HG03103 (cell line): ENCODE data around the gene CAMK1G.

Source experiments
- ATAC-seq: cut with Tn5 transposase; IDR thresholded peaks from one replicate; pipeline ENCODE4 v1.9.1; 2021; ENCODE audit warnings: low read depth; ENCODE audit not compliant: unreplicated experiment

Gene CAMK1G

GRCh38 chr1:209597499-209597898 lies 14.0 kb downstream of the CAMK1G start:
- ATAC-seq: no peak

- no peak for ATAC-seq
Measured at GRCh38 chr1:209598227-209598626, 14.7 kb downstream of the CAMK1G start.

DNA sequence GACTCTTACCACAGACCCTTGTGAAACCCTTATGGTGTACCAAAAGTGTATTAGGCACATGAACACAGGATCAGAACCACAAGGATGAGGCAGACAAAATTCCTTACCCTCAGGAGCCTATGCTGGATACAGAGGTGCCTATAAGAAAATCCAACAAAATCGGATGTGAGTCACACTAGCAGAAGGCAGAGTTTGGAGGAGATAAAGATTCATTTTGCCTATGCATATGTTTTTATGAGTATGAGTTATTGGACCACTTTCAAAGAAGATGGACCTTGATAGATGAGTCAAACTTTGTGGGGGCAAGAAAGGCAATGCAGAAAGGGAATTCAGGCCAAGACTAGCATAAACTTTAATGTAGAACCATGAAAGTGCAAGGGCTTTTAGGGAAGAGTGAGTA lies 17.0 kb downstream of the CAMK1G start:
- no peak for ATAC-seq

- peak; percentile 71 for ATAC-seq
Measured at GRCh38 chr1:209601809-209602657, 18.5 kb downstream of the CAMK1G start.

DNA sequence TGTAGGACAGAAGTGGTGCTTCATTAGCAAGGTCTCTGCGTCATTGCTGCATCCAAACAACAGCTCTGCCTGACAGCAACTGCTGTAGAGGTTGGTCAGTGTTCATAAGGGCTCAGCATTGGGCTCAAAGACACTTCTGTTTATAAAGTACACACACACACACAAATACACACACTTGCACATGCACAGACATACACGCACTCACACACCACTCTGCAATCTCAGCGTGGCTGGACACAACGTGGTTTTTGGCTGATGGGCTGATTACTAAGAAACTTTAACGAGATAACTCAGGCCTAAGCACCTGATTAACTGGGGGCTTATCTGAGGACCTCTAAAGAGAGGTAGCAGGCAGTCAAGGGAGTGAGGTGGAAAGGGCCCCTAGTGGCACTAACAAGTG lies 20.4 kb downstream of the CAMK1G start:
- ATAC-seq: no peak

- peak; percentile 66 for ATAC-seq
Measured at GRCh38 chr1:209607102-209607794, 23.7 kb downstream of the CAMK1G start.

DNA sequence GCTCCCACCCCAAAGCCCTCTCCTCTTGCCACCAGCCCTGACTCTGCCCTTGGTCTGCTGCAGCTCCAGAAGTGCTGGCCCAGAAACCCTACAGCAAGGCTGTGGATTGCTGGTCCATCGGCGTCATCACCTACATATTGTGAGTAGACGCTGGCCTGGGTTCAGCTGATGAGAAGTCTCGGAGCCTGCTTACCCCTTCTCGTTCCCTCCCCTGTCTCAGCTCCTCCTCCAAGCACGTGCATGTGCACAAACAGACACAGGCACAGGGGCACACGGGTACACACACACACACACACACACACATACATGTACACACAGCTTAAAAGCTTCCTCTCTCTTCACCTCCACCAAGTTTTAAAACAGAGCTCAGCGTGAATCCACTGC lies 24.3 kb downstream of the CAMK1G start:
- peak; percentile 4 for ATAC-seq

GRCh38 chr1:209609041-209609790 lies 25.7 kb downstream of the CAMK1G start:
- no peak for ATAC-seq

DNA sequence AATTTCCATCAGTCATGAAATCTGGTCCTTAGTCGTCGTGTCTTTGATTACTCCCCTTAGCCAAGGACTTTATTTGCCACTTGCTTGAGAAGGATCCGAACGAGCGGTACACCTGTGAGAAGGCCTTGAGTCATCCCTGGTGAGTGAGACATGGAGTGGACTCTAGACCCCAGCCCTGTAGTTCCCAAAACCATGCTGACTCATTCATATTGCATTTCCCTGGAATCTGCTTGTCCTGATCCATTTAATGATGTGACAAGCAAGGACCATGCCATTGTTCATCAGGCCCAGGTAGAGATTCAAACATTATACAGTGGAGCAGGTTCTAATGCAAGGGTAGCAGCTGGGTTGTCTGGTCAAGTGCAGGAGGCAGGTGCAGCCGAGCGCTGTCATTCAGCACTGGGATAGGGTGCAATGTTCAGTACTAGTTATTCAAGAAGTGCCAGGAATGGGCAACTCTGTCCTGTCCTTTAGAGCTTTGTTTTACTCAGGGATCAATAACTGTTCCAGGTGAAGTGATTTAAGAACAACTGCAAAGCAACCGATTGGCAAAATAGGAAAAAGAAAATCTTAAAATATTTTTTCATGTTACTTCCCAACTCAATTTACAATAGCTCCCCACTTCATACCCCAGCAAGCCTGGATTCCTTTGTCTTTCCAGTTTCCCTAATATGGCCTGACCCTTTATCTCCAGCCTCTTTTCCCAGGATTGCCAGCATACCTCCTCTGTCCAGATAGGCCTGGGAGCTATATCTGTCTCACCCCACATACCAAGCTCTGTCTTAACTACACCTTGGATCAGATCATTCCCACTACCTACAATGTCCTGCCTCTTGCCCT lies 26.5 kb downstream of the CAMK1G start:
- ATAC-seq: no peak

GRCh38 chr1:209610631-209610905 lies 27.1 kb downstream of the CAMK1G start:
- ATAC-seq: no peak

DNA sequence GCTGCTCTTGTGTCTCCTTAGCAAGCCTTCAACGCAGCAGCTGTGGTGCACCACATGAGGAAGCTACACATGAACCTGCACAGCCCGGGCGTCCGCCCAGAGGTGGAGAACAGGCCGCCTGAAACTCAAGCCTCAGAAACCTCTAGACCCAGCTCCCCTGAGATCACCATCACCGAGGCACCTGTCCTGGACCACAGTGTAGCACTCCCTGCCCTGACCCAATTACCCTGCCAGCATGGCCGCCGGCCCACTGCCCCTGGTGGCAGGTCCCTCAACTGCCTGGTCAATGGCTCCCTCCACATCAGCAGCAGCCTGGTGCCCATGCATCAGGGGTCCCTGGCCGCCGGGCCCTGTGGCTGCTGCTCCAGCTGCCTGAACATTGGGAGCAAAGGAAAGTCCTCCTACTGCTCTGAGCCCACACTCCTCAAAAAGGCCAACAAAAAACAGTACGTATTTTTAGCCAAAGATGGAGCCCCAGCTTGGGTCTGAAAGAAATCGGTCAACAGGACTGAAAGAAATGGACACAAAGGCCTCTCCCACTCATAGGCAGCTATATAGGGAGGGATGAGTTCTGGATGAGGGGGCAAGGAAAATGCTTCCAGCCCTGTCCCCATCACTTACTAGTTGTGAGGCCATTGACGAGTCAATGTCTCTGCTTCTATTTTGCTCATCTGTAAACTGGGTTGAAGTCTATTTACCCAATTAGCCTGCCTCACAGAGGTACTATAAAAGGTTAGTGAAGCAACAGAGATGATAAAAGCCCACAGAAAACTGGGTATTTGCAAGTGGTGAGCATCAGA lies 28.5 kb downstream of the CAMK1G start:
- ATAC-seq: no peak

- no peak for ATAC-seq
Measured at GRCh38 chr1:209612646-209613399, 29.3 kb downstream of the CAMK1G start.

DNA sequence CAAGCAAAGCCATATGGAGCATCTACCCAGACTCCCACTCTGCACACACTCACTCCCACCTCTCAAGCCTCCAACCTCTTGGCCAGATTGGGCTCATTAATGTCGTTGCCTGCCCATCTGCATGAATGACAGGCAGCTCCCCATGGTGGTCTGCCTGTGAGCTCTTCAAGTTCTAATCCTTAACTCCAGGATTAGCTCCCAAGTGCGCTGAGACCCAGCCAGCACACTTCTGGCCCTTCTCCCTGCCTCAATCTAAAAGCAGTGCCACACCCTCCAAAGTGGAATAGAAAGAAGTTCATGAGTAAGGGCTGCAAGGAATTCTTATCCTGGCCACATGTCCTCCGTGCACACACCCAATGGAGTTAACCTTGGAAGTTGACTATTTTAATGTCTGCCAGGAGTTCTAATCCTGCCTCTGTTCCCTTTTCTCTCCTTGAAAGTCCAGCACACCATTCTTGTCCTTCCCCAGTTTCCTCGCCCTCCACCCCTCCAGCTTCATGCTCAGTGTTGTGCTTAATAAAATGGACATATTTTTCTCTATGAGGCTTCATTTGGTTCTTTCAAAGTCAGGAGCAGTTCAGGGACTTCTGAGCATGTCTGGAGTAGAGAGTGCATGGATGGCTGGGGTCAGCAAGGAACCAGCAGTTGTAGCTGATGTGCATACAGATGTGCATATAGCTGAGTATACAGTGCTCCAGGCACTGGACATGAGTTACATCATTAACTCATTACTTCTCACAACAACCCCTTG lies 30.1 kb downstream of the CAMK1G start:
- ATAC-seq: no peak

DNA sequence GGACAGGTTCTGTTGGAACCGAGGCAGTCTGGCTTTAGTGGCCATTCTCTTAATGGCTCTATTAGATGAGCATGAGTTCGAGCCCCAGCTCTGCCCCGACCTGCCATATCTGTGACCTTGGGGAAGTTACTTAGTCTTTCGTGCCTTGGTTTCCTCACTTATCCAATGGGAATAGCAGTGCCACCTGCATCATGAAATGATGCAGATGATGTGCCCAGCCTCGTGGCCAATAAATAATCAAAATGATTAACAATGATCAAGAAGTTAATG lies 30.6 kb downstream of the CAMK1G start:
- ATAC-seq: no peak

GRCh38 chr1:209614906-209615305 lies 31.4 kb downstream of the CAMK1G start:
- no peak for ATAC-seq

DNA sequence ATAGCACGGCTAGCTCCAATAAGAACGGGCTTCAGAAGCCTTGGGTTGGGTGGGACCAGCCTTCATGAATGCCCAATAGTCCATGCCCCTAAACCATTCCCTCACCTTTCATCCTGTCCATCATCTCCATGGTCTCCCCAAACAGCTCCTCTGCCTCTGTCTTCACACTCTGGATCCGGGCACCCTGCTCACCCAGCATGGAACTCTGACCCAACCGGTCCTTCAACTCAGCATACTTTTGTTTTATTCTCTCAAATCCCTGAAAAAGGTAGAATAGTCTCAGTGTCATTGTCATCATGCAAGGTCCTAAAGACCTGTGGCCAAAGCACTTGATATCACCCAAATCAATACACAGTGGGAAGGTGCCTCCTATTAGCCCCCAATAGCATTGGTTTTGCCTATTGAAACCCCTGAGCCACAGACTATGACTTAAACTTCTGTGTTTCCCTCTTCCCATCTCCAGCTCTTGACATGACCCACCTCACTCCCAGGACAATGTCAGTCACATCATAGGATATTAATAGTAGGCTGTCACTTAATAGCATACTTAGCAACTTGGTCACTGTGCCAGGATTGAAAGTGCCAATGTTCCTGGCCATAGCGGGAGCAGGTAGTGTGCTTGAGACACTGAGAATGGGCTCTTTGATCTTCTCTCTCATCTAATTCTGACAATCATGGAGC lies 33.0 kb downstream of the CAMK1G start:
- no peak for ATAC-seq

DNA sequence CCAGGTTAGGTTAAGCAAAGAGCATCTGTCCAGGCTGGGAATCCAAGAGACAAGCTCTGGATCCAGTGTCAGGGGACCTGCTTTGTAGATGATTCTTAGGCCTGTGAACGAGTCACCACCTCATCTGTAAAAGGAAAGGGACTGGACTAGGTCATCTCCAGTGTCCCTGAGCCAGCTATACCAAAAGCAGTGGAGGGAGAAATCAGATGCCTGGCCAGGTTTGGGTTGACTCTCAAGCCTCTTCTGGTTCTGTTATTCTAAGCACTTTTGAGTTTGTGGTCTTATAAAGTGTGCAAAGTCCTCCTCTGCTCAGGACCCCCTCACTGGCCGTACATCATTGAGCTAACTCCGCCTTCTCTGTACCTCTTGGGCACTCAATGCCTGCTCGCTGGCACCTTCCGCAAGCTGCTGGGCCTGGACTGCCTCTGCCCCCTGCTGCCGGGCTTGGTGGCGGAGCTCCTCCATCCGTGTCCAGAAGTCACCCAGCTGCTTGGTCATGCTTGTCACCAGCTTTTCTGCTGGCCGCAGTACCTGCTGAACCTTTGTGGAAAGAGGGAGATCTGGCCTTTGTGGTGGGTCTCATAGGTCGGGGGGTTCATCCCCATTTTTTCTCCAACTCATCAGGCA lies 33.6 kb downstream of the CAMK1G start:
- ATAC-seq: no peak

GRCh38 chr1:209617755-209618154 lies 34.2 kb downstream of the CAMK1G start:
- no peak for ATAC-seq
